HG03159 (cell line): ENCODE results near the gene TOP2A.
A peak's percentile ranks its signal among the peaks of the same experiment; 100 is the strongest.

Experiments used
- ATAC-seq: cut with Tn5 transposase; IDR thresholded peaks from one replicate; pipeline ENCODE4 v1.9.1; 2021; ENCODE audit warnings: mild to moderate bottlenecking, moderate library complexity; ENCODE audit not compliant: unreplicated experiment

Gene TOP2A

GRCh38 chr17:40348562-40349476 is 68.9 kb downstream of the TOP2A start:
- no peak for ATAC-seq

- no peak for ATAC-seq
Measured at GRCh38 chr17:40348136-40348504, 69.6 kb downstream of the TOP2A start.

- no peak for ATAC-seq
Measured at GRCh38 chr17:40347319-40348135, 70.2 kb downstream of the TOP2A start.

GRCh38 chr17:40346765-40347158 is 70.9 kb downstream of the TOP2A start:
- ATAC-seq, result no peak

- ATAC-seq, result no peak
Measured at GRCh38 chr17:40345994-40346764, 71.5 kb downstream of the TOP2A start.

- no peak for ATAC-seq
Measured at GRCh38 chr17:40345161-40345993, 72.3 kb downstream of the TOP2A start.

GRCh38 chr17:40344421-40345160 is 73.1 kb downstream of the TOP2A start:
- ATAC-seq, result no peak

GRCh38 chr17:40343219-40344119 is 74.2 kb downstream of the TOP2A start:
- ATAC-seq, result no peak

GRCh38 chr17:40342504-40343218 is 75.0 kb downstream of the TOP2A start:
- no peak for ATAC-seq

GRCh38 chr17:40341808-40342503 is 75.7 kb downstream of the TOP2A start:
- ATAC-seq, result no peak

- ATAC-seq, result peak; percentile 61
Measured at GRCh38 chr17:40340880-40341807, 76.6 kb downstream of the TOP2A start.

GRCh38 chr17:40340327-40340726 is 77.4 kb downstream of the TOP2A start:
- ATAC-seq, result no peak

- no peak for ATAC-seq
Measured at GRCh38 chr17:40338941-40339649, 78.6 kb downstream of the TOP2A start.
